A549 (cell line): ENCODE data around the gene SP110. TPM values are rescaled to one million over a fixed set of nuclear protein-coding genes. Genes with fewer than 3 reads are reported as not detected.
"Not testable (repeated sequence)": the region's sequence is repeated elsewhere in the genome, so short reads cannot be mapped to it uniquely, and the experiment has no call there.

ENCODE experiments used
- ATAC-seq, 2 experiments: fragments of 200-7000 bp in 1 of 2; fragments of >200 bp in 1 of 2; cut with Nextera tagmentation in 1 of 2; cut with Tn5 transposase in 1 of 2; 3 replicates each; pipeline versions ENCODE4 v1.8.0 to v1.9.1; 2018 to 2020; ENCODE audit warnings: mild to moderate bottlenecking in 1 of 2, moderate library complexity in 1 of 2
- CTCF ChIA-PET: fragments of 300-600 bp; sonication (Branson Sonifier 250); formaldehyde crosslinking; extraction: SDS; loops from one replicate; lab custom pipeline; 2021; ENCODE audit warnings: antibody characterized with exemption, inconsistent platforms; lab: Yijun Ruan, JAX
- POLR2A ChIA-PET: fragments of 350-600 bp; formaldehyde crosslinking; extraction: SDS; loops from one replicate; lab custom pipeline; 2021; ENCODE audit warnings: antibody characterized with exemption, inconsistent platforms; lab: Yijun Ruan, JAX
- DNase-seq, 2 experiments: peaks; one replicate each; pipeline versions ENCODE4 v3.0.0 to v3.0.0-alpha.2; 2011 to 2016; ENCODE audit warnings: low read depth in 1 of 2, low spot score in 1 of 2
- FAIRE-seq: peaks from 2 replicates; lab custom pipeline; 2011; peaks lifted over from hg19 to GRCh38; lab: Jason Lieb, UNC
- H3K27ac ChIP-seq, 2 experiments: fragments of >200 bp; sonication (Bioruptor Twin); formaldehyde crosslinking; 3 replicates each; pipeline ENCODE4 v1.5.1; 2016 to 2017
- H3K4me1 ChIP-seq: fragments of >200 bp; sonication (Bioruptor Twin); formaldehyde crosslinking; 3 replicates; pipeline ENCODE4 v1.6.1; 2016
- H3K4me2 ChIP-seq: fragments of >200 bp; sonication (Bioruptor Twin); formaldehyde crosslinking; 3 replicates; pipeline ENCODE4 v1.6.1; 2016
- H3K4me3 ChIP-seq: fragments of >200 bp; sonication (Bioruptor Twin); formaldehyde crosslinking; 3 replicates; pipeline ENCODE4 v1.5.1; 2016
- H3K9me3 ChIP-seq: fragments of >200 bp; sonication (Bioruptor Twin); formaldehyde crosslinking; 3 replicates; pipeline ENCODE4 v1.6.1; 2016
- CBX2 ChIP-seq: fragments of 200-600 bp; sonication (generic); IDR thresholded peaks from 2 replicates; pipeline ENCODE4 v1.6.1; 2016; ENCODE audit warnings: low read depth, mild to moderate bottlenecking, borderline replicate concordance
- CHD2 ChIP-seq: fragments of 150-350 bp; IDR thresholded peaks from 2 replicates; pipeline ENCODE4 v1.6.1; 2014; ENCODE audit warnings: low read length; ENCODE audit not compliant: partially characterized antibody
- CTCF ChIP-seq: fragments of >200 bp; sonication (Bioruptor Twin); formaldehyde crosslinking; IDR thresholded peaks from 3 replicates; pipeline ENCODE4 v1.5.1; 2016
- EP300 ChIP-seq, 2 experiments: fragments of >200 bp; sonication (Bioruptor Twin); formaldehyde crosslinking; IDR thresholded peaks; 2 replicates in 1 of 2; 3 replicates in 1 of 2; pipeline ENCODE4 v1.6.1; 2016 to 2017
- ESRRA ChIP-seq: fragments of 150-350 bp; IDR thresholded peaks from 2 replicates; pipeline ENCODE4 v1.6.1; 2014; ENCODE audit warnings: mild to moderate bottlenecking, low read length, borderline replicate concordance
- FOSB ChIP-seq: fragments of 250-450 bp; sonication (Bioruptor Pico); IDR thresholded peaks from 2 replicates; pipeline ENCODE4 v1.5.0; 2020; ENCODE audit warnings: mild to moderate bottlenecking, moderate library complexity
- HDAC2 ChIP-seq: fragments of 200-600 bp; sonication (generic); IDR thresholded peaks from 2 replicates; pipeline ENCODE4 v1.6.1; 2016
- HES2 ChIP-seq: fragments of >200 bp; sonication (Bioruptor Twin); formaldehyde crosslinking; IDR thresholded peaks from 2 replicates; pipeline ENCODE4 v1.6.1; 2016
- HMGXB4 ChIP-seq: fragments of 250-450 bp; sonication (Bioruptor Pico); IDR thresholded peaks from 2 replicates; pipeline ENCODE4 v1.5.0; 2021; ENCODE audit warnings: mild to moderate bottlenecking, moderate library complexity, borderline replicate concordance
- HOXA7 ChIP-seq: fragments of 250-450 bp; sonication (Bioruptor Pico); IDR thresholded peaks from 2 replicates; pipeline ENCODE4 v1.5.0; 2020; ENCODE audit warnings: mild to moderate bottlenecking, moderate library complexity
- HOXB13 ChIP-seq: fragments of 250-450 bp; sonication (Bioruptor Pico); IDR thresholded peaks from 2 replicates; pipeline ENCODE4 v1.5.0; 2020; ENCODE audit warnings: low read depth, mild to moderate bottlenecking, moderate library complexity
- KDM5A ChIP-seq: fragments of 200-600 bp; sonication (generic); IDR thresholded peaks from 2 replicates; pipeline ENCODE4 v1.6.1; 2016; ENCODE audit warnings: antibody characterized with exemption, mild to moderate bottlenecking
- MAFK ChIP-seq: fragments of 450-650 bp; IDR thresholded peaks from 2 replicates; pipeline ENCODE4 v1.6.1; 2014; ENCODE audit not compliant: partially characterized antibody
- NPAS2 ChIP-seq: fragments of 250-450 bp; sonication (Bioruptor Pico); IDR thresholded peaks from 2 replicates; pipeline ENCODE4 v1.8.0; 2022; ENCODE audit warnings: mild to moderate bottlenecking, moderate library complexity, borderline replicate concordance
- POLR2AphosphoS2 ChIP-seq: conservative IDR thresholded peaks from 2 replicates; pipeline ENCODE4 v1.6.1; 2012; ENCODE audit warnings: low read length, improper control_type of control experiment, inconsistent platforms
- RARB ChIP-seq: fragments of 250-450 bp; sonication (Bioruptor Pico); IDR thresholded peaks from 2 replicates; pipeline ENCODE4 v1.8.0; 2021; ENCODE audit warnings: mild to moderate bottlenecking, moderate library complexity
- RCOR1 ChIP-seq: fragments of 150-350 bp; IDR thresholded peaks from 2 replicates; pipeline ENCODE4 v1.6.1; 2014; ENCODE audit warnings: antibody characterized with exemption, low read length, low read depth
- SMC3 ChIP-seq: fragments of >200 bp; sonication (Bioruptor Twin); formaldehyde crosslinking; IDR thresholded peaks from 3 replicates; pipeline ENCODE4 v1.6.1; 2018; ENCODE audit warnings: inconsistent platforms
- USF2 ChIP-seq: fragments of 450-650 bp; IDR thresholded peaks from 2 replicates; pipeline ENCODE4 v1.6.1; 2014; ENCODE audit warnings: antibody characterized with exemption
- ZFP36 ChIP-seq: fragments of 450-650 bp; IDR thresholded peaks from 2 replicates; pipeline ENCODE4 v1.6.1; 2014; ENCODE audit warnings: borderline replicate concordance; ENCODE audit not compliant: partially characterized antibody
- WGBS: methylation state at CpG from one replicate; pipeline ENCODE4 v1.1.6; 2017; ENCODE audit errors: missing lambda C conversion rate; 5-methylcytosine and 5-hydroxymethylcytosine counted together
- polyA plus RNA-seq, 4 experiments: library from polyadenylated mRNA; depleted of rRNA in 3 of 4; stranded (reverse); fragments of >200 nt; fragmentation: RNase III in 1 of 4; extraction: RNeasy Plus Mini Kit Qiagen cat#74134 plus additional on column Dnase treatment in 1 of 4; gene quantifications; 2 replicates in 3 of 4; 3 replicates in 1 of 4; pipeline ENCODE4 v1.2.3, GENCODE V29; 2011 to 2017
- TF ChIP-seq, protein P1 (sequence below): IDR thresholded peaks from 2 replicates; pipeline ENCODE4 v1.6.1; 2012; ENCODE audit warnings: low read depth, borderline replicate concordance
- TF ChIP-seq, protein P2 (sequence below): fragments of 250-450 bp; sonication (Bioruptor Pico); IDR thresholded peaks from 2 replicates; pipeline ENCODE4 v1.5.0; 2020; ENCODE audit warnings: low read depth, mild to moderate bottlenecking, moderate library complexity
- TF ChIP-seq, protein P3 (sequence below): fragments of >200 bp; sonication (Bioruptor Twin); formaldehyde crosslinking; IDR thresholded peaks from 3 replicates; pipeline ENCODE4 v1.6.1; 2016

Gene SP110
- polyA plus RNA-seq, 2 of the 4 experiments (the other 2 are of a cell fraction): 3.6 to 4.6 TPM

- POLR2A ChIA-PET: no interaction called here
- DNase-seq: no peak
- TF ChIP-seq HMGXB4: no peak
- TF ChIP-seq, protein P1, sequence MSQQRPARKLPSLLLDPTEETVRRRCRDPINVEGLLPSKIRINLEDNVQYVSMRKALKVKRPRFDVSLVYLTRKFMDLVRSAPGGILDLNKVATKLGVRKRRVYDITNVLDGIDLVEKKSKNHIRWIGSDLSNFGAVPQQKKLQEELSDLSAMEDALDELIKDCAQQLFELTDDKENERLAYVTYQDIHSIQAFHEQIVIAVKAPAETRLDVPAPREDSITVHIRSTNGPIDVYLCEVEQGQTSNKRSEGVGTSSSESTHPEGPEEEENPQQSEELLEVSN: no peak
- no peak for TF ChIP-seq ZFP36
- TF ChIP-seq SMC3: no peak
- TF ChIP-seq HES2: no peak
- no peak for TF ChIP-seq HOXA7 (CRISPR knock-in tag)
- no peak for TF ChIP-seq CHD2
- TF ChIP-seq RARB (CRISPR knock-in tag): no peak
- no peak for TF ChIP-seq RCOR1
- no peak for TF ChIP-seq POLR2AphosphoS2
- CTCF ChIA-PET: no interaction called here
- Histone ChIP-seq H3K4me3 (no peak overlapping the region), H3K4me1 (peaks cover 5% of the 10 kb centered on the region; the same call in 2 of the 3 replicates), H3K9me3 (no peaks in the 10 kb centered on the region), H3K27ac (no peak overlapping the region), H3K4me2 (no peak overlapping the region)
- no peak for ATAC-seq
- FAIRE-seq: no peak
Observed at GRCh38 chr2:230224458-230224857, 4.7 kb upstream of the SP110 start.

DNA sequence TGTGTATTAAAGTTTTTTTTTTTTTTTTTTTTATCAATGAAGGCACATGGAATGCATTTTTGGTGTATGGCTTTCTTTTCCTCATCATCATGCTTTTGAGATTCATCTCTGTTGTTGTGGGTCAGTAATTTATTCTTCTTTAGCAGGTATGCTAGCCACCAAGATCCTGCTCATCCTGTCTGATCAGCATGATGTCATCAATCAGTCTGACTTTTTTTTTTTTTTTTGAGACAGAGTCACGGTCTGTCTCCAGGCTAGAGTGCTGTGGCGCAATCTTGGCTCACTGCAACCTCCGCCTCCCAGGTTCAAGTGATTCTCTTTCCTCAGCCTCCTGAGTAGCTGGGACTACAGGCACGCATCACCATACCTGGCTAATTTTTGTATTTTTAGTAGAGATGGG is 3.0 kb upstream of the SP110 start:
- H3K9me3 ChIP-seq, CTCF ChIA-PET, H3K4me3 ChIP-seq, H3K27ac ChIP-seq, FAIRE-seq, ATAC-seq, DNase-seq, H3K4me2 ChIP-seq, POLR2A ChIA-PET, H3K4me1 ChIP-seq: not testable (repeated sequence)
- 91% methylated on average over 4 of the region's 4 CpGs for WGBS

GRCh38 chr2:230221493-230221892 is 1.7 kb upstream of the SP110 start:
- ATAC-seq: no peak
- 89% methylated on average over 4 of the region's 4 CpGs for WGBS
- ChIA-PET POLR2A (no interaction called here), CTCF (interaction anchor here (0.6 kb wide), 1 partner anchor 162 kb away, joined by 3 read pairs; no protein-coding TSS in a partner anchor)
- no peak for DNase-seq
- Histone ChIP-seq H3K4me3 (no peak overlapping the region), H3K4me1 (peaks cover 7% of the 10 kb centered on the region; the same call in 2 of the 3 replicates), H3K4me2 (no peak overlapping the region), H3K9me3 (no peaks in the 10 kb centered on the region), H3K27ac (no peak overlapping the region)
- TF ChIP-seq ZFP36 (no peak), FOSB (CRISPR knock-in tag) (no peak), ESRRA (no peak), HOXB13 (CRISPR knock-in tag) (no peak), HES2 (no peak), CBX2 (no peak), HDAC2 (no peak), NPAS2 (CRISPR knock-in tag) (no peak), MAFK (no peak), CTCF (no peak), USF2 (no peak), KDM5A (no peak), EP300 (IDR thresholded peaks at IDR 0.05) (no peak)
- TF ChIP-seq, protein P2, sequence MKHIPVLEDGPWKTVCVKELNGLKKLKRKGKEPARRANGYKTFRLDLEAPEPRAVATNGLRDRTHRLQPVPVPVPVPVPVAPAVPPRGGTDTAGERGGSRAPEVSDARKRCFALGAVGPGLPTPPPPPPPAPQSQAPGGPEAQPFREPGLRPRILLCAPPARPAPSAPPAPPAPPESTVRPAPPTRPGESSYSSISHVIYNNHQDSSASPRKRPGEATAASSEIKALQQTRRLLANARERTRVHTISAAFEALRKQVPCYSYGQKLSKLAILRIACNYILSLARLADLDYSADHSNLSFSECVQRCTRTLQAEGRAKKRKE (CRISPR knock-in tag): no peak
- TF ChIP-seq, protein P3, sequence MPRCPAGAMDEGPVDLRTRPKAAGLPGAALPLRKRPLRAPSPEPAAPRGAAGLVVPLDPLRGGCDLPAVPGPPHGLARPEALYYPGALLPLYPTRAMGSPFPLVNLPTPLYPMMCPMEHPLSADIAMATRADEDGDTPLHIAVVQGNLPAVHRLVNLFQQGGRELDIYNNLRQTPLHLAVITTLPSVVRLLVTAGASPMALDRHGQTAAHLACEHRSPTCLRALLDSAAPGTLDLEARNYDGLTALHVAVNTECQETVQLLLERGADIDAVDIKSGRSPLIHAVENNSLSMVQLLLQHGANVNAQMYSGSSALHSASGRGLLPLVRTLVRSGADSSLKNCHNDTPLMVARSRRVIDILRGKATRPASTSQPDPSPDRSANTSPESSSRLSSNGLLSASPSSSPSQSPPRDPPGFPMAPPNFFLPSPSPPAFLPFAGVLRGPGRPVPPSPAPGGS: no peak
- FAIRE-seq: no peak
